DMS79 (cell line): ENCODE measurements around the gene HSF4.
"Not testable (repeated sequence)": the region's sequence is repeated elsewhere in the genome, so short reads cannot be mapped to it uniquely, and the experiment has no call there.

ENCODE experiments used
- DNase-seq: peaks from one replicate; lab custom pipeline; 2025; lab: John Stamatoyannopoulos, UW

The HSF4 gene, protein sequence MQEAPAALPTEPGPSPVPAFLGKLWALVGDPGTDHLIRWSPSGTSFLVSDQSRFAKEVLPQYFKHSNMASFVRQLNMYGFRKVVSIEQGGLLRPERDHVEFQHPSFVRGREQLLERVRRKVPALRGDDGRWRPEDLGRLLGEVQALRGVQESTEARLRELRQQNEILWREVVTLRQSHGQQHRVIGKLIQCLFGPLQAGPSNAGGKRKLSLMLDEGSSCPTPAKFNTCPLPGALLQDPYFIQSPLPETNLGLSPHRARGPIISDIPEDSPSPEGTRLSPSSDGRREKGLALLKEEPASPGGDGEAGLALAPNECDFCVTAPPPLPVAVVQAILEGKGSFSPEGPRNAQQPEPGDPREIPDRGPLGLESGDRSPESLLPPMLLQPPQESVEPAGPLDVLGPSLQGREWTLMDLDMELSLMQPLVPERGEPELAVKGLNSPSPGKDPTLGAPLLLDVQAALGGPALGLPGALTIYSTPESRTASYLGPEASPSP

DNA sequence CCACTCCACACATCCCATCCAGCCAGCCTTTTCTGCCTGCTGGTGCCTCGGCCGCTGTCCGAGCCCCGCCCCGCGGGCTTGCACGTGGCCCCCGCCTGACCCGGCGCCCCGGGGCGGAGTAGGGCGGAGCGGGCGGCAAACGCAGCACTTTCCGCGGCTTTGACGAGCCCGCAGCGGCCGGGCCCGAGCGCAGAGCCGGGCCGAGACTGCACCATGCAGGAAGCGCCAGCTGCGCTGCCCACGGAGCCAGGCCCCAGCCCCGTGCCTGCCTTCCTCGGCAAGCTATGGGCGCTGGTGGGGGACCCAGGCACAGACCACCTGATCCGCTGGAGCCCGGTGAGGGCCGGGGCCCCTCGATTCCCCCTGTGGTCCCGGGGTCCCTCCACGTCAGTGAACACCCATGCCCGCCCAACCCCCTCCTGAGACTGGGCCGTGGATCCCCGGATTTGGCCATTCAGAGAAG is at the start of gene HSF4:
TSS of gene HSF4 (plus strand) at position 147 of the 463 bp plus-strand sequence. CDS start at position 214, 67 bp downstream.
- no peak for DNase-seq

DNA sequence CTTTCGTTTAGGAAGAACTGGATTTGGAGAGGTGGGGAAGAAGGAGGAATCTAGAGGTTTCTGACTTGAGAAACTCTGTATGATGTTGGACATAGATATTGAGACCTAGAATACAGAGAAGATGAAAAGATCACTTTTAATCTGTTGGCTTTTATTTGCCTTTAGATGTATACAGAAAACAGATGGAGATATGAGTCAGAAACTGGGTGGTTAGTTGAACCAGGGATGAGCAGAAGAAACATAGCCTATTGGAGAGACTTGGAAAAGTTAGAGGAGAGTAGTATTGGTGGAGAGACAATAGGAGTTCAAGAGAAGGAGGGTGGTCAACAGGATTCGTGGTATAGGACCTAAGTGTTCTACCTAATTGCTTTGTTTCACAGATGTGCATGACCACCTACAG is 49.8 kb upstream of the HSF4 start:
- no peak for DNase-seq

DNA sequence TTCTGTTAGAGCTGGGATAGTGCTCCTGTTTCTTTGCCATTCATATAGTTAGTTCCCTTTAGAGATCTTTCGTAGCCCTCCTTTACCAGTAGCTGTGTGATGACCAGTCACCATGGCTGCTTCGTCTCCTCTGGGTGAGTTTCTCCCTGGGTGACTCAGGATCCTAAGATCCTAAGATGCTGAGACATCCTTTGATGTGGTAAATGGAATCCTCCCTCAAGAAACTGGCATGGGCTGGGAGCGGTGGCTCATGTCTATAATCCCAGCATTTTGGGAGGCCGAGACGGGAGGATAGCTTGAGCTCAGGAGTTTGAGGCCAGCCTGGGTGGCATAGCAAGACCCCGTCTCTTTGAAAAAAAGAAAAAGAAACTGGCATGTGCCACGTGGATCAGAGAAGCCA is 48.9 kb upstream of the HSF4 start:
- DNase-seq, result no peak

DNA sequence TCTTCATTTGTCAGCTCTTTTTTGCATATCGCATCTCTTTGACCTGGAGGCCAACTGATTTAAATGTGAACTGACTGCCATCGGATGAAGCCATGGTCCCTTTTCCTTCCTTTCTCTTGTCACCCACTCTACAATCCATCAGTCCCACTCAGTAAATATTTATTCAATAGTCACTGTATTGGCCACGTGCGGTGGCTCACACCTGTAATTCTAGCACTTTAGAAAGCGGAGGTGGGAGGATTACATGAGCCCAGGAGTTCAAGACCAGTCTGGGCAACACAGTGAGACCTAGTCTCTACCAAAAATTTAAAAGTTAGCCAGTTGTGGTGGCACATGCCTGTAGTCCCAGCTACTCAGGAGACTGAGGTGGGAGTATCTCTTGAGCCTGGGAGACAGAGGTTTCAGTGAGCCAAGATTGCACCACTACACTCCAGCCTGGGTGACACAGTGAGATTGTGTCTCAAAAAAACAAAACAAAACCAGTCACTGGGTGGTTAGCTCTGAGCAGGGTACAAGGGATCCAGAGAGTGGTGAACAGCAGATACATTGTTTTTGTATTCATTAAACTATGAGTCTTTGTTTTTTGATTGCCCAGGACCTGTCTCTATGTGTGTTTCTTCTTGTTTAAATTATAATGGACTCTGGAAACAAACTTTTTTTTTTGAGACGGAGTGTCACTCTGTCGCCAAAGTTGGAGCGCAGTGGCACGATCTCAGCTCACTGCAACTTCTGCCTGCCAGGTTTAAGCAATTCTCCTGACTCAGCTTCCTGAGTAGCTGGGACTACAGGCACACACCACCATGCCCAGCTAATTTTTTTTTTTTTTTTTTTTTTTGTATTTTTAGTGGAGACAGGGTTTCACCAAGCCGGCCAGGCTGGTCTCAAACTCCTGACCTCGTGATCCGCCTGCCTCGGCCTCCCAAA is 47.9 kb upstream of the HSF4 start:
- no peak for DNase-seq

DNA sequence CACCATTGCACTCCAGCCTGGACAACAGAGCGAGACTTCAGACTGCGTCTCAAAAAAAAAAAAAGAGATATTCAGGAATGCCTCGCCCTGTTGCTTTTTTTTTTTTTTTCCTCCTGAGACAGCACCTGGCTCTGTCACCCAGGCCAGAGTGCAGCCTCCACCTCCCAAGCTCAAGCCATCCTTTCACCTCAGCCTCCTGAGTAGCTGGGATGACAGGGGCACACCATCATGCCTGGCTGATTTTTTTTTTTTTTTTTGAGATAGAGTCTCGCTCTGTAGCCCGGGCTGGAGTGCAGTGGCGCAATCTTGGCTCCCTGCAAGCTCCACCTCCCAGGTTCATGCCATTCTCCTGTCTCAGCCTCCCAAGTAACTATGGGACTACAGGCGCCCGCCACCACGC is 46.8 kb upstream of the HSF4 start:
- no peak for DNase-seq

DNA sequence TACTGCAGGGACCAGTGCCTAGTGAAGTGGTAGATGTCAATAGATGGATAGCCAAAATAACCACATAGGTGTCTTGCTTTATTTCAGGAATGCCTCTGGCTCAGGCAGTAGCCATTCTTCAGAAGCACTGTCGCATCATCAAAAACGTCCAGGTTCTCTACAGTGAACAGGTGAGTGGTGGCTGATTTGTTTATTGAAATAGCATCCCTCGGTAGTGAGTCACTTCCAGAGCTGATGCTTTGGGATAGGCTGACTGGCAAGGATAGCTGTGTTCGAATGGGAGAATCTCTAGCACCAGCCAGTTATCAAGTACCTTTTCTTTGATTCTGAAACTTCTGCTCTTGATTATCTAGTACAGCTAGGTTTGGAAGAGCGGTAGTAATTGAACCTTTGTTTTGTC is 44.5 kb upstream of the HSF4 start:
- DNase-seq, result no peak

DNA sequence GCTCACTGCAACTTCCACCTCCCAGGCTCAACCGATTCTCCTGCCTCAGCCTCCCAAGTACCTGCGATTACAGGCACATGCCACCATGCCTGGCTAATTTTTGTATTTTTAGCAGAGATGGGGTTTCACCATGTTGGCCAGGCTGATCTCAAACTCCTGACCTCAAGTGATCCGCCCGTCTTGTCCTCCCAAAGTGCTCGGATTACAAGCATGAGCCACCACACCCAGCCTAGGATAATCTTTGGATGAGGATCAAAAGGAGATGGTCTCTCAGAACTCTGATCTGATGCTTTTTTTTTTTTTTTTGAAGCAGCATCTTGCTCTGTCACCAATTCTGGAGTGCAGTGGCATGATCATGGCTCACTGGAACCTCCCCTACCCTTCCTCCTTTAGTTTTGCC is 41.7 kb upstream of the HSF4 start:
- DNase-seq, result not testable (repeated sequence)

DNA sequence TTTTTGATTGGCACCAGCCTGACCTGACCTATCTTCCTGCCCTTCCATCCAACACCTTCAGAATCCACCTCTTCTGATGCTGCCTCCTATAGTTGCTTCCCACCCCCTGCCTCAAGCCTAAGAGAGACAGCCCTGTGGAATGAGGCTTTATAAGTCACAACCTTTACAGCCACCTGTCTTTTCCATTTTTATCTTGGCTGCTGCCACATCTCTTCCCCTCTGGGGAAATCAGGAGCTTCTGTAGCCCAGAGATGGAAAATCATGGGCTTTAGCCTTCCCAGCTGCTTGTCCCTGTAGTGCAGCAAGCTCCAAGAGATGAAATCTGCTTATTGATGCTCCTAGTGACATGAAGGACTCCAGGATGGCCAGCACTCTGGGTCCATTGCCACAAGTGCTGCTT is 36.1 kb upstream of the HSF4 start:
- no peak for DNase-seq

DNA sequence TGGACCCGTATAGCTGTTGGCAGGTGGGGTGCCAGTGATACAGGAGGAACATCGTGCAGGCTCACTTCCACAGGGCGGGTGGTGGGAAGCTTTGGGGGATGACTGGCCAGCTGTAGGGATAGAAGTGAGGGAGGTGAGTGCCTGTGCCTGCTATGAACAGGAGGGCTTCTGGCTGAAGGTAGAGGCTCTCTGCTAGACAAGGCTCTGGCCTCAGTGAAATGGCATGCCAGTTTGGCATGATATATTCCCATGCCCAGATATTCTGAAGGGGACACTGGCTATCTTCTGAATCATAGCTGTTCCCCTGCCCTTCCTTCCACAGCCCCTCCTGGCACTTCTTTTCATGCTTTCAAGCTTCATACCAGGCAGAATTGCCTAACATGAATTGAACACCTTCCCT is 35.7 kb upstream of the HSF4 start:
- no peak for DNase-seq

DNA sequence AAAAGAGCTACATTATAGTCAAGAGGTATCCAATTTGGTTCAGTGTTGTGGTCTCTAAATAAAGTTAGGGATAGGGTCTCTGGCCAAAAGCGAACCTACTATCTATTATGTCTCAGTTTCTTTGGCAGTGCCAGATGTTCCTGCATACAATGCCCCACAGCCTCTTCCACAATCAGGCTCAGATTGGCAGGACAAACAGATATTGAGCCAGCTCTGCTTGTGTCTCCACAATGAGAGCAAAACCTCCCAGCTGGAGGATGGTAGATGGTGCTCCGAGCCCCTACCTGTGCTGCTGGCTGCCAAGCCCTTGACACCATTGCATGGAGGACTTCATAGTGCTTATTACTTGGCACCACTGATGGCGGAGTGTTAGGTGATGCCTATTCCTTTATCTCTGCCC is 35.1 kb upstream of the HSF4 start:
- no peak for DNase-seq

DNA sequence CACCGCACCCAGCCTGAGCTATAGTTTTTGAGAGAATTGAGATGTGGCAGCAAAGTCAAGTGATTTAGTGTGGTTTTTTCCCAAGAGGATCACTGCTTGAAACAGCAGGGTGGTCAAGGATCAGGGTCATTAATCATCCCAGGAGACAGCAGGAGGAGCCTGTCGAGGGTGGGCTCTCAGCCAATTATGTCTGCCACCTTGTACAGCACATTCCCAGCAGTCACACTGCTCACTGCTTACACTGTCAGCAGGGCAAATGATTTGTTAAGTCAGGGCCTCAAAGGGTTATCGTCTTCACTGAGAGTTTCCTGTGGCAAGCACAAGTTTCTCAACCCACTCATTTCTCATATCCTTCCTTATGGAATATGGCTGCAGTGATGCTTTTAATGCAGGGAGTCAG is 26.9 kb upstream of the HSF4 start:
- DNase-seq, result no peak

DNA sequence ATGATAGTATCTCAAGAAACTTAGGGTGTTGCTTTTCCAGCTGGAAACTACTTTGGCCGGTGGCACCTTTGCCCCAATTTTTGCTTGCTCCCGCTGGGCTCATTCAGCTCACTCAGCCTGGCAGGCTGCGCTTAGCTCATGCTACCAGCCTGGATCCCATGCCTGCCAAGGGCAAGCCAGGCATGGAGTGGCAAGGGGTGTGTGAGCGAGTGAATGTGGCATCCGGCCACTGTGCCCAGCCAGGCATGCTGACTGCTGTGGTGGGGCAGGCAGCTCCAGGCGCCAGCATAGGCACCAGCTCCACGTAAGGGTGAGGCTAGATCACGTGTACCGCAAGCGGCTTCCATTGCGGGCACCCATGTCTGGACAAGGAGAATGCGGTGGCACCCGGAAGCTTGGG is 23.2 kb upstream of the HSF4 start:
- no peak for DNase-seq

DNA sequence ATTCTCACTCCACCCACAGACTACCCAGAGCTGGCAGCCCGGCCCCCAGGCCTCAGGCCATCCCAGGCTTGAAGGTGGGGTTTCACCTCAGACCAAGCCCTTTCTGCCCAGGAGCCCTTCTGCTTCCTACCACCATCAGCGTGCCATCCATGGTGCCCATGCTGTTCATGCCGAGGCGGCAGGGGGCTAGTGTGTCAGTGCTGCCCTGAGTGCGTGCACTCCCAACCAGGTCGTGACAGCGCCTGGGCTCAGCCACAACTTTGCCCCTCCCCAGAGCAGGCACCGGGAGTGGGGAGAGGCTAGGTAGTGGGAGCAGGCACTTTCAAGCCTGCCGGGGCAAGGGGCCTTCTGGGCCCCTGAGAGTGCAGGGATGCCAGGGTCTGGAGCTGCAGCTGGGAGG is 22.2 kb upstream of the HSF4 start:
- DNase-seq, result no peak

DNA sequence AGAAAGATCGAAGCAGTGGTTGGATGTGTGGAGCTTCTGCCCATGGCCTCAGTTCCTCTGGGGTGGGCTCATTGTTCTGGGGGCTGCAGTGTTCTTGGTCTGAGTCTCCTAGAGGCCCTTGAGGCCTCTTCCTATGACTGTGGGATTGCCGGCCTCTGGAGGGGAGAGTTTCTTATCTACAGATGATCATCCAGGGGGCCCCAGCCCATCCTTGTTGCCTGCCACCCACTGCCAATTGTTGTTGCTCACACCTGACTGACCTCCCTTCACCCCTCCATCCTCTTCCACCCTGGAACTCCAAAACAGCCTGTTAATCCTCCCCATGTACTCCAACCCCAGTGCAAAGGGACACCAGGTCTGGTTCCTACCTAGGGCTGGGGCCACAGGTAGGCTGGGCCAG is 19.6 kb upstream of the HSF4 start:
- DNase-seq, result no peak

DNA sequence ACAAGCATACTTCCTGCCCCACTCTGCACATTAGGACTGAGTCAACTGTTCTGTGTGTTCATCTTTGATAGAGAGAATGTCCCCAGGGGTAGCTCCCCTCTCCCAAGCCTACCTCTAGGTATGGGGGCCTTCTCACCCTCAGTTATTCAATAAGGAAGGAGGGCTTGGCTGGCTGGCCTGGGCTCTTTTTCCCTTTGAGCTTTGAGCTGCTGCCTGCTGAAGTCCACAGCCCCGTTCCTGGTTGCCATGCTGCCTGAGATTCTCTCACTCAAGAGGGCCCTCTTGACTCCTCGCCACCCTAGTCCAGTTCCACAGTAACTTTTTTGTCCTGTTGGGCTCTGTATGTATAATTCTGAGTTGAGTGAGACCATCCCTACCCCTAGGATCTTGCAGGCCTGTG is 18.8 kb upstream of the HSF4 start:
- no peak for DNase-seq

DNA sequence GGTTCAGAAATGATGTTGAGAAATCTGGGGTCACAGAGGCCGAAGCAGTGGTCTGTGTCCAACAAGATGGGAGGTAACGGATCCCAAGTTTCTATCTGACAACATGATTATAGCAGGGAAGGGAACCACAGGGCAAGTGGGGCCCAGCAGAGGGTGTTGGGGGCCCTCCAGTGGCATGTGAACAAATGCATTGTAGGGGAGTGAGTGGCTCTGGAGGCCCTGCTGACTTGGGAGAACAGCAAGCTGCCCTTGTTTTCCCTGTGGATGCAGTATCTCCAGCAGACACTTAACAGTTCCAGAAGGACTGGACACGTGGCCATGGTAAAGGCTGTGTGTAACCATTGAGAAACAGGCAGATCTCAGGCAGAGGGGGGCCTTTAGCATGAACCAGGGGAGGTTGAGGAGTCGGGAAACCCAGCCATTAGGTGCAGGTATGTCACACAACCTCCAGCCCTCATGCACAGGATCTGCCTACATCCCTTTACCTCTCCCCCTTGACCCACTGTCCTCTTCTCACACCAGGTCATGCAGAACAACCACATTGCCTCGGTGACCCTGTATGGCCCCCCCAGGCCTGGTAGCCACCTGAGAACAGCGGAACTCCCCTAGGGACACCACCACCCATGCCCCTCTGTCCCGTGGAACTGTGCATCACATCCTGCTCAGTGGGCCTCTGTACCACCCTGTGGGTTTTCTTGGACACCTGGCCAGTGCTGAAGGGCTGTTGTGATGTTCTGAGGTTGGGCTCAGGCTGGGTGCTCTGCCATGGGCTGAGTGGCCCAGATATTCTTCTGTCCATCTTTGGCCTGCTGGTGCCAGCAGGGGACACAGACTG is 17.8 kb upstream of the HSF4 start:
- no peak for DNase-seq

DNA sequence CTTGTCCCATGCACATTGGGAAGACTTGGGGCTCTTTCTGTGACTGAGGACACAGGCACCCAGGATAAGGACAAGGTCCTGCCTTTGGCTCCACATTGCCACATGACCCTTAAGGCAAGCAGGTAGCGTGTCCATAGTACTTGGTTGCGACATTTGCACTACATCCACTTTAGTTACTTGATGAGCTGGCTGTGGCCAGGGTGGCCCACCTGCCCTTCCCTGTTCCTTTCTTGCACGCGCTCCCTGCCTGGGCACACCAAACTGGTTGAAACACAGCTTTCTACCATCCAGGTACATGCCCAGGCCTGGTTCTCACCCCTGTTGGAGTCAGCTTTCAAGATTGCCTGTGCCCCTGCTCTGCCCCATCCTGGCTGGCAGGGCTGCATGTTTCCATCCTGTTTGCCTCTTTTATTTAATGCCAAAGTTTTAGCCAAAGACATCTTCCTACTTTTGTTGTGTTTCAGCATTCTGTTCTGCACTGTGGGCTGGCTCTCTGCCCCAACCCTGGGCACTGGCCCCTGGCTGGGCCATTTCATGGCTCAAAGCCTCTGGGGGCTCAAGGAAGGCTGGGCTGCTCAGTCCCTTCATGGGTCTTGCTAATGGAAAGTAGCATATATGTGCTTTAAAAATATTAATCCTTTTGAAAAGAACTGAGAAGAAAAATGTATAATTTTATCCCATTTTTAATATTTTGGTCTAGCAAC is 17.0 kb upstream of the HSF4 start:
- DNase-seq, result no peak

DNA sequence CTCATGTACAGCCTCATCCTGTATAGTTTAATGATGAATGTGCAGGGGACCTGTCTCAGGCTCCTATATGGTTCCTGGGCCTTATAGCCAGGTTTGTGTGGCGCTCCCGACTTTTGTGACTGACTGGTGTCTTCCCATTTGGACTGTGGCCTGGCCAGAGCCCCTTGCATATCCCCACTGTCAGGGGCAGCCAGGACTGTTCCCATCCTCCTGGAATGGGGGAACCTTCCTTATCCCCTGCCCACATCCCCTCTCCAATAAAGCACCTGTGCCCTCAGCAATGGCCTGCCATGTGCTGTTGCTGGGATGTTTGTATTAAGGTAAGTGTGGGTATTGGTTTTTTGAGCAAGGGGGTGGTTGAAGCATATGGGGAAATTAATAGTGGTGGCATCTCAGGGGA is 16.3 kb upstream of the HSF4 start:
- no peak for DNase-seq

DNA sequence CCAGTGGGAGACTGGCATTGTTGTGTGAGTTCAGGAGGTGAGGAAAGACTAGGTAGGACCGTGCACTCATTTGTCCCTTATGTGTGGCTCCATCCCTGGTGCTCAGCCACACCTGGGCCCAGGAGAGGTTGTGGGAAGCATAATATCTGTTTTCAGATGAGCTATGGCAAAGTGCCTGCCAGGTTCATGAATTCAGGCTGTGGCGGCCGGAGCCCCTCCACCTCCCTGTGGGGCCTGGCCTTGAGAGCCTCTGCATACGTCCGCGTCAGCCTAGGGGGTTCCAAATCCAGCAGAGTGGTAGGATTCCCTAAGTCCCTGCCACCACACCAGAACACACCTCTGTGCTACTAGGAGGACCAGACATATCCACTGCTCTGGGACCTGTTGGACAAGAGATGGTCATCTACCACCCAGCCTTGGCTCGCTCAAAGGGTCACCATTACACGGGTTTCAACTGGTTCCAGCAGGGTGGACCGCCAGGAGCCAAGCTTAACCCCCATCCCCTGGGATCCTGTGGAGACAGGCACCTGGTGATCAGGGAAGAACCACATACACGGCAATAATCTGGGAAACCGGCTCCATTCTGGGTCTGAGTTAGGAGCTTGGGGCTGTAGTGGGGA is 15.8 kb upstream of the HSF4 start:
- no peak for DNase-seq

DNA sequence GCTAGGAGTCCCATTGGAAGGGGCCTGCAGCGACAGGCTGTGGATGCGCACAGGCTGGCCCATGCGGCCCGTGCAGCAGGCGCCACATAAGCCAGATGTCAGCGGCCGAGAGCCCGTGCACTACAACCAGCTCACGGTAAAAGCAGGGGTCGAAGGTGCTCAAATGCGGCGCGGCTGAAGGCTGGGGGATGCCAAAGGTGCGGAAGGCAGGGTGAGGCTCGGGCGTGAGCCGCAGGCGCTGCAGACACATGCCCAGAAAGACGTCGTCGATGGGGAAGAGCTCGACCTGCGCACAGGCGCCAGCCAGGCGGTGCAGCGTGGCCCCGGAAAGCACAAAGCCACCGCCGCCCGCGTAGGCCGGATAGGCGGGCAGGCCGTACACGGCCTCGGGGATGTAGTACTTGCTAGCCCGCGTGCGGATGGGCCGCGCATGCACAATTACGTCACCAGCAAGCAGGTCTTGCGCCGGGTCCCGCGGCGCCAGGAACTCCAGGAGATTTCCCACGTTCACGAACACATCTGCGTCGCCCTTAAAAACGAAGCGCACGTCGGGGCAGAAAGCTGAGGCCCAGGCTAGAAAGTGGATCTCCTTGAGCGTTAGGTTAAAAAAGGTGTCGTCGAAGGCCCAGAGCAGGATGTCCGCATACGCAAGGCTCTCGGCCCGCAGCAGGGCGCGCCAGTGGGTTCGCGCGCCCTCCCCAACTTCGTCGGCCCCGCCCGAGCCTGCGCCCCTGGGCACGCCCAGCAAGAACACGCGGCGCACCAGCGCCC is 15.1 kb upstream of the HSF4 start:
- DNase-seq, result no peak
